WTC11 (cell line): ENCODE results near the gene PLCG1. TPM values are rescaled to one million over a fixed set of nuclear protein-coding genes. Genes with fewer than 3 reads are reported as not detected.

Source experiments
- ATAC-seq: fragments of 200-7000 bp; cut with Tn5 transposase; 2 replicates; pipeline ENCODE4 v1.10.0; 2021; ENCODE audit warnings: mild to moderate bottlenecking, moderate library complexity
- CTCF ChIA-PET: fragments of 300-600 bp; sonication (Branson Sonifier 250); formaldehyde crosslinking; loops from one replicate; lab custom pipeline; 2021; ENCODE audit warnings: antibody characterized with exemption; lab: Charles Lee
- POLR2A ChIA-PET: fragments of 350-600 bp; sonication (Branson Sonifier 250); formaldehyde crosslinking; loops from one replicate; lab custom pipeline; 2021; ENCODE audit warnings: antibody characterized with exemption; lab: Charles Lee
- DNase-seq: peaks from one replicate; pipeline ENCODE4 v3.0.0; 2021; ENCODE audit warnings: low spot score
- H3K27ac Mint-ChIP-seq: 2 replicates; pipeline ENCODE4 v1.8.0; 2021; ENCODE audit warnings: mixed read lengths
- H3K27me3 Mint-ChIP-seq: 2 replicates; pipeline ENCODE4 v1.8.0; 2021; ENCODE audit warnings: low read depth, mild to moderate bottlenecking, moderate library complexity, mixed read lengths
- H3K36me3 Mint-ChIP-seq: 2 replicates; pipeline ENCODE4 v1.8.0; 2021; ENCODE audit warnings: mixed read lengths
- H3K4me1 Mint-ChIP-seq: 2 replicates; pipeline ENCODE4 v1.8.0; 2022; ENCODE audit warnings: mixed read lengths
- H3K4me3 Mint-ChIP-seq: 2 replicates; pipeline ENCODE4 v1.8.0; 2021; ENCODE audit warnings: mild to moderate bottlenecking, moderate library complexity, mixed read lengths
- H3K9me3 Mint-ChIP-seq: 2 replicates; pipeline ENCODE4 v1.8.0; 2021; ENCODE audit warnings: mixed read lengths
- AR ChIP-seq: fragments of 250-450 bp; sonication (Bioruptor Pico); IDR thresholded peaks from 2 replicates; pipeline ENCODE4 v1.9.0; 2021; ENCODE audit warnings: mild to moderate bottlenecking
- ATF6 ChIP-seq: sonication (generic); formaldehyde crosslinking; IDR thresholded peaks from 2 replicates; pipeline ENCODE4 v1.8.1; 2023; ENCODE audit warnings: mild to moderate bottlenecking, missing genetic modification reagents
- CREM ChIP-seq: sonication (generic); formaldehyde crosslinking; IDR thresholded peaks from 2 replicates; pipeline ENCODE4 v1.8.1; 2022; ENCODE audit warnings: mild to moderate bottlenecking, missing genetic modification reagents, moderate library complexity
- CTCF ChIP-seq: fragments of 200-600 bp; IDR thresholded peaks from 2 replicates; pipeline ENCODE4 v1.8.0; 2022; ENCODE audit warnings: antibody characterized with exemption
- ERG ChIP-seq: fragments of 250-450 bp; sonication (Bioruptor Pico); IDR thresholded peaks from 2 replicates; pipeline ENCODE4 v1.8.0; 2021; ENCODE audit warnings: mild to moderate bottlenecking
- GRHL2 ChIP-seq: fragments of 250-450 bp; sonication (Bioruptor Pico); IDR thresholded peaks from 2 replicates; pipeline ENCODE4 v1.8.0; 2022; ENCODE audit warnings: mild to moderate bottlenecking, moderate library complexity; ENCODE audit not compliant: insufficient replicate concordance, severe bottlenecking
- IRF1 ChIP-seq: sonication (generic); formaldehyde crosslinking; IDR thresholded peaks from 2 replicates; pipeline ENCODE4 v1.8.0; 2023; ENCODE audit warnings: missing genetic modification reagents
- NFE2L1 ChIP-seq: sonication (generic); formaldehyde crosslinking; IDR thresholded peaks from 2 replicates; pipeline ENCODE4 v1.8.1; 2023; ENCODE audit warnings: missing genetic modification reagents
- NFYB ChIP-seq: sonication (generic); formaldehyde crosslinking; conservative IDR thresholded peaks from 2 replicates; pipeline ENCODE4 v1.8.0; 2022; ENCODE audit warnings: low read depth, missing genetic modification reagents
- RELA ChIP-seq: sonication (generic); formaldehyde crosslinking; IDR thresholded peaks from 2 replicates; pipeline ENCODE4 v1.8.1; 2022; ENCODE audit warnings: missing genetic modification reagents, mild to moderate bottlenecking, borderline replicate concordance
- TEAD4 ChIP-seq: sonication (generic); formaldehyde crosslinking; IDR thresholded peaks from 2 replicates; pipeline ENCODE4 v1.8.0; 2022; ENCODE audit warnings: mild to moderate bottlenecking, missing genetic modification reagents
- USF2 ChIP-seq: sonication (generic); formaldehyde crosslinking; IDR thresholded peaks from 2 replicates; pipeline ENCODE4 v1.8.1; 2023; ENCODE audit warnings: mild to moderate bottlenecking, missing genetic modification reagents, moderate library complexity
- ZNF232 ChIP-seq: sonication (generic); formaldehyde crosslinking; IDR thresholded peaks from 2 replicates; pipeline ENCODE4 v1.8.0; 2022; ENCODE audit warnings: mild to moderate bottlenecking, missing genetic modification reagents
- ZNF263 ChIP-seq: sonication (generic); formaldehyde crosslinking; IDR thresholded peaks from 2 replicates; pipeline ENCODE4 v1.8.1; 2022; ENCODE audit warnings: low read depth, mild to moderate bottlenecking, moderate library complexity, missing genetic modification reagents
- ZNF532 ChIP-seq: fragments of 250-450 bp; sonication (Bioruptor Pico); IDR thresholded peaks from 2 replicates; pipeline ENCODE4 v1.9.0; 2021; ENCODE audit warnings: mild to moderate bottlenecking, borderline replicate concordance
- total RNA-seq: library from RNA; stranded (reverse); gene quantifications from 3 replicates; pipeline ENCODE4 v1.2.3, GENCODE V29; 2021

Gene PLCG1
- total RNA-seq, 1 experiment from 2014 or later: 201 TPM

- no peak overlapping the region for H3K4me3 Mint-ChIP-seq
- H3K36me3 Mint-ChIP-seq: peaks cover 61% of the 10 kb centered on the region
- ATAC-seq (peak; percentile 58), DNase-seq (peak; percentile 56)
- CTCF ChIA-PET: interaction anchor here (0.7 to 3.1 kb wide), 20 partner anchors 9 to 354 kb away, joined by 3 to 106 read pairs (median 4); partner anchors contain the start of gene LPIN3
- POLR2A ChIA-PET: interaction anchor here (1.0 to 1.1 kb wide), 2 partner anchors 21 to 105 kb away, joined by 3 to 6 read pairs; no protein-coding TSS in a partner anchor
- H3K27ac Mint-ChIP-seq: no peak overlapping the region
- no peaks in the 10 kb centered on the region for H3K4me1 Mint-ChIP-seq
- no peaks in the 10 kb centered on the region for H3K27me3 Mint-ChIP-seq
- TF ChIP-seq IRF1 (CRISPR knock-in tag) (no peak), CTCF (peak; percentile 70), ZNF263 (CRISPR knock-in tag) (no peak), NFE2L1 (no peak), ERG (CRISPR knock-in tag) (no peak), TEAD4 (CRISPR knock-in tag) (no peak)
- H3K9me3 Mint-ChIP-seq: no peaks in the 10 kb centered on the region
Measured at GRCh38 chr20:41095110-41095969, 42.0 kb upstream of the PLCG1 start.

- peaks cover 64% of the 10 kb centered on the region for H3K36me3 Mint-ChIP-seq
- H3K4me1 Mint-ChIP-seq: no peaks in the 10 kb centered on the region
- ATAC-seq (no peak), DNase-seq (no peak)
- POLR2A ChIA-PET: no interaction called here
- no peaks in the 10 kb centered on the region for H3K27me3 Mint-ChIP-seq
- no peaks in the 10 kb centered on the region for H3K9me3 Mint-ChIP-seq
- H3K4me3 Mint-ChIP-seq: no peak overlapping the region
- CTCF ChIA-PET: interaction anchor here (0.9 to 1.4 kb wide), 2 partner anchors 23 to 108 kb away, joined by 3 to 5 read pairs; no protein-coding TSS in a partner anchor
- no peak overlapping the region for H3K27ac Mint-ChIP-seq
- TF ChIP-seq RELA (CRISPR knock-in tag) (no peak), ATF6 (no peak), ZNF232 (no peak), USF2 (CRISPR knock-in tag) (no peak), NFYB (CRISPR knock-in tag) (no peak), CTCF (no peak), ZNF532 (no peak), GRHL2 (CRISPR knock-in tag) (no peak), AR (CRISPR knock-in tag) (no peak), CREM (no peak)
Measured at GRCh38 chr20:41098703-41099250, 38.6 kb upstream of the PLCG1 start.
